Sigmoid colon (tissue), 7 donors: Measurements from ENCODE around the gene VMAC. TPM values are rescaled to one million over a fixed set of nuclear protein-coding genes. Genes with fewer than 3 reads are reported as not detected.

ENCODE experiments used
- DNase-seq: peaks from one replicate; pipeline ENCODE4 v3.0.0-alpha.2; 2019
- H3K27ac ChIP-seq, 4 donors: fragments of 200-600 bp; sonication (generic); one replicate each; pipeline ENCODE4 v1.5.1; 2016 to 2019; ENCODE audit warnings: mild to moderate bottlenecking in 1 of 4
- H3K27me3 ChIP-seq, 3 donors: fragments of 200-600 bp; sonication (generic); one replicate each; pipeline ENCODE4 v1.5.1; 2019; ENCODE audit warnings: mild to moderate bottlenecking in 1 of 3
- H3K36me3 ChIP-seq, 4 donors: fragments of 200-600 bp; sonication (generic); one replicate each; pipeline ENCODE4 v1.5.1; 2016 to 2019
- H3K4me1 ChIP-seq, 4 donors: fragments of 200-600 bp; sonication (generic); one replicate each; pipeline ENCODE4 v1.5.1; 2017 to 2019
- H3K4me3 ChIP-seq, 4 donors: fragments of 200-600 bp; sonication (generic); one replicate each; pipeline ENCODE4 v1.5.1; 2017 to 2019; ENCODE audit warnings: mild to moderate bottlenecking in 2 of 4, moderate library complexity in 1 of 4
- H3K9me3 ChIP-seq, 4 donors: fragments of 200-600 bp in 3 of 4; sonication (generic) in 3 of 4; one replicate each; pipeline versions ENCODE4 v1.5.1 to v1.6.1; 2013 to 2019
- CTCF ChIP-seq, 4 experiments: fragments of 450-650 bp in 3 of 4; fragments of 200-600 bp in 1 of 4; IDR thresholded peaks; one replicate each; pipeline ENCODE4 v1.5.1; 2016 to 2019; ENCODE audit warnings: antibody characterized with exemption in 4 of 4, mild to moderate bottlenecking in 3 of 4, moderate library complexity in 2 of 4
- EP300 ChIP-seq, 4 donors: sonication (generic); formaldehyde crosslinking; IDR thresholded peaks; one replicate each; pipeline ENCODE4 v1.6.1; 2017; ENCODE audit warnings: antibody characterized with exemption in 4 of 4
- POLR2A ChIP-seq, 2 donors: fragments of 450-650 bp; IDR thresholded peaks; one replicate each; pipeline ENCODE4 v1.6.1; 2016; ENCODE audit warnings: antibody characterized with exemption in 2 of 2, mild to moderate bottlenecking in 2 of 2, moderate library complexity in 2 of 2
- POLR2AphosphoS5 ChIP-seq, 4 donors: sonication (generic); formaldehyde crosslinking; IDR thresholded peaks; one replicate each; pipeline ENCODE4 v1.6.1; 2017; ENCODE audit warnings: antibody characterized with exemption in 4 of 4
- WGBS, 2 donors: extraction: QIAGEN DNeasy Blood & Tissue Kit; methylation state at CpG; one replicate each; pipeline ENCODE4 v1.1.7; 2013; 5-methylcytosine and 5-hydroxymethylcytosine counted together
- intact Hi-C: fragments of 100-400 bp; cut with DNase I; formaldehyde crosslinking; loops from one replicate; pipeline ENCODE4 v1.15.1; 2023
- polyA plus RNA-seq, 3 donors: library from polyadenylated mRNA; stranded (reverse); fragments of 200-250 nt; gene quantifications; one replicate each; pipeline ENCODE4 v1.2.3, GENCODE V29; 2013
- total RNA-seq, 4 donors: library from RNA; depleted of rRNA; stranded (reverse); fragments of >200 nt; gene quantifications; one replicate each; pipeline ENCODE4 v1.1.0, GENCODE V29; 2016
- donor health status: healthy with polysubstance abuse.
- donor health status: Bipolar disorder and iron deficiency.
- donor health status: healthy.

VMAC gene
- total and polyA plus RNA-seq, 7 donors = 1.6 to 14.4 (median 6.4) TPM

- intact Hi-C loops = loop anchor here (1.0 to 2.0 kb wide), 2 partner anchors 63 to 88 kb away; no protein-coding TSS in a partner anchor
- TF ChIP-seq POLR2A (IDR thresholded peaks at IDR 0.05) = no peak
- TF ChIP-seq EP300 (IDR thresholded peaks at IDR 0.05) = no peak
- peak; percentile 81 to 93 (median 86) for TF ChIP-seq CTCF (IDR thresholded peaks at IDR 0.05)
- TF ChIP-seq POLR2AphosphoS5 (IDR thresholded peaks at IDR 0.05) = peak in 2 of 4 donors; percentile 54 to 55
- H3K4me1 ChIP-seq = peaks cover 0 to 38% (median 35%) of the 10 kb centered on the region in 4 donors
- H3K27ac ChIP-seq = peak overlapping the region in 2 of 4 donors; percentile 83 to 87
- no peaks in the 10 kb centered on the region for H3K27me3 ChIP-seq
- no peaks in the 10 kb centered on the region for H3K9me3 ChIP-seq
- H3K4me3 ChIP-seq = peak overlapping the region in 1 of 4 donors; percentile 5
- 3 to 15% methylated on average over 48 of the region's 48 CpGs for WGBS, 2 donors
- no peak for DNase-seq
- H3K36me3 ChIP-seq = peaks cover 6 to 30% (median 12%) of the 10 kb centered on the region in 4 donors
Measured at GRCh38 chr19:5891938-5892771, 12.5 kb upstream of the VMAC start.

- DNase-seq = no peak
- Histone ChIP-seq H3K9me3 (no peaks in the 10 kb centered on the region), H3K4me3 (no peak overlapping the region), H3K27me3 (no peaks in the 10 kb centered on the region), H3K27ac (peak overlapping the region in 2 of 4 donors; percentile 83 to 87), H3K4me1 (peaks cover 0 to 39% (median 36%) of the 10 kb centered on the region in 4 donors), H3K36me3 (peaks cover 6 to 30% (median 12%) of the 10 kb centered on the region in 4 donors)
- 49 to 64% methylated on average over 15 of the region's 15 CpGs for WGBS, 2 donors
- TF ChIP-seq CTCF (IDR thresholded peaks at IDR 0.05) (no peak), EP300 (IDR thresholded peaks at IDR 0.05) (no peak), POLR2AphosphoS5 (IDR thresholded peaks at IDR 0.05) (no peak), POLR2A (IDR thresholded peaks at IDR 0.05) (no peak)
- intact Hi-C loops = loop anchor here (1.0 kb wide), 1 partner anchor 89 kb away; no protein-coding TSS in a partner anchor
Measured at GRCh38 chr19:5892772-5893275, 11.8 kb upstream of the VMAC start.

- no peak overlapping the region for H3K4me3 ChIP-seq
- TF ChIP-seq POLR2A (IDR thresholded peaks at IDR 0.05) = no peak
- TF ChIP-seq EP300 (IDR thresholded peaks at IDR 0.05) = no peak
- no peak for TF ChIP-seq CTCF (IDR thresholded peaks at IDR 0.05)
- no peak for TF ChIP-seq POLR2AphosphoS5 (IDR thresholded peaks at IDR 0.05)
- H3K27ac ChIP-seq = peak overlapping the region in 1 of 4 donors; percentile 16
- 81 to 84% methylated on average over 13 of the region's 13 CpGs for WGBS, 2 donors
- no peak for DNase-seq
- no peaks in the 10 kb centered on the region for H3K27me3 ChIP-seq
- H3K36me3 ChIP-seq = peaks cover 6 to 30% (median 12%) of the 10 kb centered on the region in 4 donors
- H3K4me1 ChIP-seq = peaks cover 0 to 39% (median 36%) of the 10 kb centered on the region in 4 donors
- no peaks in the 10 kb centered on the region for H3K9me3 ChIP-seq
- intact Hi-C loops = no loop called here
Measured at GRCh38 chr19:5893296-5893903, 11.3 kb upstream of the VMAC start.

GRCh38 chr19:5893907-5894703 lies 10.6 kb upstream of the VMAC start:
- H3K4me1 ChIP-seq = peaks cover 0 to 39% (median 35%) of the 10 kb centered on the region in 4 donors
- TF ChIP-seq EP300 (IDR thresholded peaks at IDR 0.05) (no peak), POLR2AphosphoS5 (IDR thresholded peaks at IDR 0.05) (no peak), CTCF (IDR thresholded peaks at IDR 0.05) (no peak), POLR2A (IDR thresholded peaks at IDR 0.05) (no peak)
- WGBS, 2 donors = 86 to 87% methylated on average over 28 of the region's 28 CpGs
- intact Hi-C loops = no loop called here
- no peak overlapping the region for H3K4me3 ChIP-seq
- no peaks in the 10 kb centered on the region for H3K27me3 ChIP-seq
- no peak for DNase-seq
- H3K27ac ChIP-seq = peak overlapping the region in 1 of 4 donors; percentile 16
- H3K36me3 ChIP-seq = peaks cover 6 to 30% (median 12%) of the 10 kb centered on the region in 4 donors
- H3K9me3 ChIP-seq = no peaks in the 10 kb centered on the region
